Left cardiac atrium (tissue), 4 donors: ENCODE measurements around the gene ADGRL3. TPM values are rescaled to one million over a fixed set of nuclear protein-coding genes. Genes with fewer than 3 reads are reported as not detected.

Experiments
- ATAC-seq, 2 donors: fragments of 200-7000 bp; cut with Tn5 transposase; one replicate each; pipeline ENCODE4 v1.9.1; 2020; ENCODE audit warnings: mild to moderate bottlenecking in 2 of 2, moderate library complexity in 2 of 2
- DNase-seq: peaks from one replicate; pipeline ENCODE4 v3.0.0-alpha.2; 2020
- intact Hi-C, 2 donors: fragments of 100-400 bp; cut with DNase I; formaldehyde crosslinking; loops; one replicate each; pipeline versions ENCODE4 v1.14.1 to v1.15.1; 2022 to 2023
- long read RNA-seq: library from polyadenylated mRNA; unstranded; transcript quantifications from one replicate; pipeline ENCODE4 v2.0.0, GENCODE V29; 2021
- total RNA-seq, 2 donors: library from RNA; stranded (reverse); fragmentation: NEBNext Ultra II Directional; extraction: Animal tissue kit (Norgen Biotek cat#: 25700); gene quantifications; one replicate each; pipeline ENCODE4 v1.2.1, GENCODE V29; 2021
- donor health status: DM: no; HTN: yes; CAD: no.
- donor health status: DM: no; HTN: yes; CAD: no; lungs with severe emphysema.
- donor health status: DM: yes; HTN: yes; CAD: no.
- donor health status: Dilated cardiomyopathy.

ADGRL3 gene
- total RNA-seq: 1 to 10 TPM; 3.7 to 4.9 TPM
- long read RNA-seq, partial matches to known transcripts: 2 of 3 reads
- long read RNA-seq, other reads (novel, unspliced or antisense): 1 of 3 reads

- peak; percentile 53 to 76 for ATAC-seq
- intact Hi-C loops: no loop called here
- DNase-seq: no peak
Observed at GRCh38 chr4:61200187-61200915, at the start of gene ADGRL3. Gene ADGRL3 (plus strand): TSS chr4:61200326.

DNA sequence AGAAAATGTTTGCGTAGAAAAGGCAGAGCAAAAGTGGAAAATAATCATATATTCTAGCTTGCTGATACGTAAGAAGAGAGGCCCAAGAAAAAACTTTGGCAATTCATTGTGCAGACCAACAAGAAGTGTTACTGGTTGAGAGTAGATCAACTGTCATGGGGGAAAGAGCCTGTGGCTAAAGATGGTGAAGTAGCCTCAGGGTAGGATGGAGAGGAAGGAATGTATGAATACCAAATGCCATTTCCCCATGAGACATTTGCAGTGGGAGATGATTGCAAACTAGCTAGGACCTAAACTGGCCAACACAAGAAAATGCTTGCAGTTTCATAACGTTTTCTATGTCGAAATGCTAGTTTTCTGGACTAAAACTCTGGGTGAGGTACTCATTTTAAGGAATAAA, 47.7 kb upstream of the ADGRL3 start:
- intact Hi-C loops: no loop called here
- DNase-seq: no peak

GRCh38 chr4:61160478-61160877, 39.6 kb upstream of the ADGRL3 start:
- ATAC-seq: no peak
- DNase-seq: no peak
- intact Hi-C loops: no loop called here

More for the DNA sequence above, 47.7 kb upstream of the ADGRL3 start:
- no peak for ATAC-seq

- no peak for DNase-seq
- intact Hi-C loops: no loop called here
- ATAC-seq: no peak
Observed at GRCh38 chr4:61162116-61162515, 38.0 kb upstream of the ADGRL3 start.

- no peak for ATAC-seq
- intact Hi-C loops: no loop called here
- DNase-seq: no peak
Observed at GRCh38 chr4:61173799-61174198, 26.3 kb upstream of the ADGRL3 start.

DNA sequence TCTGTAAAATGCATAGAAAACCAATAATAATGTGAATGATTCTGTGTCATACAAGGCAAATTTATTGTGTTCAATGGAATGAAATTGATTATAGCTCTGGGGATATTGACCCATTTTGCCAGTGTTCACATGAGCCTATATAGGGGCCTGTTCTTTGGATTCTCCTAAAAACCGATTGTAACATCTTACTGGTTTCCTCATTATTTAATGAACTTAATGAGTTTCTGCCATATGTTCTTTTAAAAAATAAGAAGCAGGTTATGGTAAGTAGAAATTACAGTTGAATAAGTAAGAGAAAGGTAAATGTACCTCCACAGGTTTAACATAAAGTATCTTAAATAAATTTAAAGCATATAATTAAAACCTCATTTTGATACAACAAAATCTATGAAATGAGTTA, 24.6 kb upstream of the ADGRL3 start:
- ATAC-seq (no peak), DNase-seq (no peak)
- intact Hi-C loops: no loop called here

DNA sequence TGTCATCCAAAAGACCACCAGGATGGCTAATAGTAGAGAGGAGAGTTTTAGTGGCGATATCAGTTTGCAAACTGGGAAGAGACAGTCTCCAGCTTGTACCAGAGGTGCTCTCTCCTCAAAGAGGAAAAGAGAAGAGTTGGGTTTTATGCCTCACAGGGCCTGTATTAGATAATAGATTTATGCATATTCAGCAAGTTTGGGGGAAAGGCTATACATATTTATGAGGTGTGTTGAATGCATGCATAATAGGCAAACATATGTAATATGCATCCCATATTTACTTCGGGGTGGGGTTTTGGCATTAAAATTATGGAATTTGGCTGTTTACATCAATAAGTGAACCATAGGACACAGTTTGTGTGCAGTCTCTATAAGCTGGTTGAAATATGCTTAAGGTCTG, 22.8 kb upstream of the ADGRL3 start:
- no peak for DNase-seq
- ATAC-seq: no peak
- intact Hi-C loops: no loop called here

- intact Hi-C loops: no loop called here
Observed at GRCh38 chr4:61180405-61180804, 19.7 kb upstream of the ADGRL3 start.

GRCh38 chr4:61182915-61183314, 17.2 kb upstream of the ADGRL3 start:
- DNase-seq: no peak
- no peak for ATAC-seq
- intact Hi-C loops: no loop called here

More at GRCh38 chr4:61180405-61180804, 19.7 kb upstream of the ADGRL3 start:
- DNase-seq (no peak), ATAC-seq (no peak)

DNA sequence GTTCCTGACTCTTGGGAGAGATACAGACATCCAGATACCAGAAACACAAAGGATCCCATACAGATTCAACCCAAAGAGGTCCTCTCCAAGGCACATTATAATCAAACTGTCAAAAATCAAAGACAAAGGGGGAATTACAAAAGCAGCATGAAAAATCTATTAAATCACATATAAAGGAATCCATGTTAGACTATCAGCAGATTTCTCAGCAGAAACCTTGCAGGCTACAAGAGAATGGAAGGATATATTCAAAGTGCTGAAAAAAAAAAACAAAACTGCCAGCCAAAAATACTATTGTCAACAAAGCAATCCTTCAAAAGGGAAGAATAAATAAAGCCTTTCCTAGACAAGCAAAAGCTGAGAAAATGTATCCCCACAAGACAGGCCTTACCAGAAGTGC, 14.8 kb upstream of the ADGRL3 start:
- ATAC-seq (no peak), DNase-seq (no peak)
- intact Hi-C loops: no loop called here

GRCh38 chr4:61192392-61192791, 7.7 kb upstream of the ADGRL3 start:
- intact Hi-C loops: no loop called here
- no peak for DNase-seq
- ATAC-seq: no peak

- ATAC-seq (no peak), DNase-seq (no peak)
- intact Hi-C loops: no loop called here
Observed at GRCh38 chr4:61193863-61194262, 6.3 kb upstream of the ADGRL3 start.

DNA sequence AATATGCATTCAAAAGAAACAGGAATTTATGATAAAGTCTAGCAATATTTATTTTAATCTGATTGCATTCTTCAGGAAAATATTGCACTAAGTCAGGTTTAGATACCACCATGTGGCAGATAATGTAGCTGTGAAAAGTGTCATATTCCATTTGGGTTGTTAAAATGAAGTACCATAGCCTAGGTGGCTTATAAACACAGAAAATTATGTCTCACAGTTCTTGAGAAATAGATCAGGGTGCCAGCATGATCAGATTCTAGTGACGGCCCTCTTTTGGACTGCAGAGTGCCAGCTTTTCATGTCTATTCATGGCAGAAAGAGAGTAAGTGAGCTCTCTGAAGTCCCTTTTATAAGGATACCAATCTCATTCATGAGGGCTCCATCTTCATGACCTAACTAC, 5.6 kb upstream of the ADGRL3 start:
- intact Hi-C loops: no loop called here
- DNase-seq: no peak
- ATAC-seq: no peak

DNA sequence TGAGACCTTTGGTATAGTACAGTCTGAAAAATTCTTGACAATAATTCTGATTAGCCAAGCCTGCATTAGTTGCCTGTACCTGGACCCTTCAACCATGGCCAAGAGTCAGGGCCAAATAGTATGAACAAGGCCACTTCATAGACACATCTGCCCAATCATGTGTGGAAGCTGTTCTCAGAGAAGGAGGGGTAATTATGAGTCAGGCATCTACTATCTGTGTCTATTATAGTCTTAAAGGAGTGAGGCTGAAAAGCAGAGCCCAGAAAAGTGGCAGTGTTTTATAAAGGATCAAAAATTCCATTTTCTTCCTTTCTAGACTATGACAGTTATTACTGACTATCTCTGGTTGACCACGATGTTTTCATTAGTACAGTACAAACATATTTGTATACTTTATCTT, 5.0 kb upstream of the ADGRL3 start:
- intact Hi-C loops: no loop called here
- ATAC-seq (no peak), DNase-seq (no peak)

DNA sequence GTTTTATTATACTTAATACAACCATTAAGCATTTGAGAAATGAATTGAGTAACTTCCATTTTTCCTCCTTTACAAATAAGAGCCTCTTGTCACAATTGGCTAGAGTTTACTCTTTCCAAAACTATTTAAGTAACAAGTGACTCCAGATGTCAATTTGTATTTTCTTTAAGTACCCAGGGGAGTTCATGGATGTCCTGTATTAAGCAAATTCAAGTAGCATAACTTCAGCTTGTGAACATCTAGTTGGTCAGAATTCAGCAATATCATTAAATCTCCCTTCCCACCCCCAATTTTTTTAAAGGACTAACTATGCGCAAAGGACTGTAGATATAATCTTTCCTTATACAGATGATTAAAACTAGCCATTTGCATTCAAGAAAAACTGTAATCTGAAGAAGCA, 1.4 kb upstream of the ADGRL3 start:
- DNase-seq (no peak), ATAC-seq (no peak)
- intact Hi-C loops: no loop called here

DNA sequence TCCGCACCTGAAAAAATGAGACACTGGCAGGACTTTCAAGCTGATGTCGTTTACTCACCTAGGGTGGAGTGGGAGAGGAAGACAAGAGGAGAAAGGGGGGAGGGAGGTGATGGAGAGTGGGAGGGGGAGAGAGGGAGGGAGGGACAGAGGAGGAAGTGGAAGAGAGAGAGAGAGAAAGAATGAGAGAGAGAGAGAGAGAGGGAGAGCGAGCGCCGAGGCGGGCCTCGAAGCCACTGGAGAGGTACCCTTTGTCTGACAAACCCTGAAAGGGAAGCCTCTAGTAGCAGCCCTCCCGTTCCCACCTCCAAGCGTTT, 296 bp upstream of the ADGRL3 start:
- ATAC-seq (no peak), DNase-seq (no peak)
- intact Hi-C loops: no loop called here

GRCh38 chr4:61200916-61201526, 895 bp downstream of the ADGRL3 start:
- intact Hi-C loops: no loop called here
- peak; percentile 47 to 54 for ATAC-seq
- DNase-seq: no peak

GRCh38 chr4:61201561-61201960, 1.4 kb downstream of the ADGRL3 start:
- ATAC-seq (peak; percentile 10 to 23), DNase-seq (no peak)
- intact Hi-C loops: no loop called here

DNA sequence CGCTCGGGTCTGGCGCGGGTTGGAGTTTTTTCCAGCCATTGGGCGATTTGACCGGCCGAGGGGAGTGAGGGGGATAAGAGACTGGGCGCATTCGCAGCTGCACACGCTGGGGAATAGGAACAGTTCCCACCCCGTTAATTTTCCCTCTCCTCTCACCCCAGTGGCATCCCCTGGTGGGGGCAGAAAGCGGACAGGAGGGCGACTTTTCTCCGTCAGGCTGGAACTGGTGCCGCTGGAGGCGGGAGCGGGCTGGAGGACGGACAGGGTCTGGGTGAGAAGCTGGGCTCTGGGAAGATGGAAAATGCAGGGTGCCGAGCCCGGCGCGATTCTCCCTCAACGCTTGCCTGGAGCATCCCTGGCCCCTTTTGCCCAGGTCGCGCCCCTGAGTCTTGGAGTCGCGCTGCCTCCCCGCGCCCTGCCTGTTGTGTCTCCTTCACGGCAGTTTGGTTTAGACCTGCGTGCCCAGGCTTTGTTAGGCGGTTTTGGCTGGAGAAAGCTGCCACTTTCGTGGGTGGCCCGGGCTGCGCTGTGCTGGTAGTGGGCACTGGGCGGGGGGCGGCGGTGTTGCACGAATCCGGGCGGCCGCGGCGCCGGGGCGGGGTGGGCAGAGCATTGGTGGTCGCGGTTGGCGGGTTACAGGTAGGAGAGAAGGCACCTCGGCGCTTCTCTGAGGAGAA, 2.0 kb downstream of the ADGRL3 start:
- ATAC-seq (peak; percentile 4 to 13), DNase-seq (no peak)
- intact Hi-C loops: no loop called here

DNA sequence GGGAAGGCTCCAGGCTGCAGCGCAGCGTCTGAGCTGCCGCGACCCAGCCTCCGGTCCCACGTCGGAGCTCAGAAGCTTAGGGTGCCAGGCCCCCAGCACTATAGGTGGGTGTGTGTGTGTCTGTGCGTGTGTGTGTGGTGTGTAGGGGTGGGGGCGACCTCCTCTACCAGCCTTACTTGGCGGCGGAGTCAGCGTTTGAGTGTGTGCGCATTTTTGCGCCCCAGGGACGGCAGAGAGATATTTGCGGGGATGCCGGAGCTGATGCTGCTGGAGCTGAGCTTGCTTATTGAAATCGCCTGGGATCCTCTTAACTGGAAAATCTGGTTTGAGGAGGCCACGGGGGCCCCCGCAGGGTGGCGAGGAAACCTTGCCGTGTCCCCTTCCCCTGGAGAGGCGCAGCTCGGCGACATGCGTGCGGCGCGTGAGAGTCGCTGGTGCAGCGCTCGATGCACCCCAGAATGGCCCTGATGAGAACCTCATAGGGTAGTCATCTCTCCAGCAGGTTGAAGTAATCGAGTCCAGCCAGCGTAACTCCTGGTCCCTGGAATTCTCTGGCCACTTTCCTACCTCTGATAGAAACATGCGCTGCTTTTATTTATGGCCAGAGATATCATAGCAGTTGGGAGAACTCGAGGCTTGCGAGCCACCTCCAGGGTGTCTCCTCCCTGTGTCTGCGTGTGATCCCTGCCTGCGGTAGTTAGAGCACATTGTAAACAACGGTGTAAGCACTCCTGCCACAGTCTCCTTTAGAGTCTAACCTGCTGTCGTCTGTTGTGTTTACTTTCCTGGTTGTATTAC, 2.7 kb downstream of the ADGRL3 start:
- DNase-seq (no peak), ATAC-seq (peak in 1 of 2 donors; percentile 10)
- intact Hi-C loops: no loop called here
